Dermis microvascular lymphatic vessel endothelial cell (primary cell): Measurements from ENCODE around the gene PCDHGA8. TPM values are rescaled to one million over a fixed set of nuclear protein-coding genes. Genes with fewer than 3 reads are reported as not detected.
"Not testable (repeated sequence)": the region's sequence is repeated elsewhere in the genome, so short reads cannot be mapped to it uniquely, and the experiment has no call there.

ENCODE experiments used
- DNase-seq, 2 donors: peaks; one replicate each; pipeline versions ENCODE4 v3.0.0 to v3.0.0-alpha.2; 2010; ENCODE audit warnings: low read depth in 2 of 2
- total RNA-seq: library from RNA; depleted of rRNA; stranded (reverse); fragments of >200 nt; gene quantifications from 2 replicates; pipeline ENCODE4 v1.2.1, GENCODE V29; 2014

PCDHGA8 gene
- total RNA-seq, 1 donor from 2014 or later: 0.64 TPM

- peak in 1 of 2 donors; percentile 37 for DNase-seq
Observed at GRCh38 chr5:141402553-141403243, 10.3 kb downstream of the PCDHGA8 start, which contains the start of gene PCDHGA9. TSS of gene PCDHGA9 (plus strand) at chr5:141402778. CDS start at chr5:141402953, 175 bp downstream.

GRCh38 chr5:141403387-141403786, 11.0 kb downstream of the PCDHGA8 start:
- DNase-seq: no peak

- DNase-seq: peak; percentile 11 to 35
Observed at GRCh38 chr5:141407790-141408505, 15.5 kb downstream of the PCDHGA8 start, which contains the start of gene PCDHGB6. TSS of gene PCDHGB6 (plus strand) at chr5:141408021. CDS start at chr5:141408203, 182 bp downstream.

GRCh38 chr5:141409598-141410306, 17.3 kb downstream of the PCDHGA8 start:
- no peak for DNase-seq

GRCh38 chr5:141411575-141411974, 19.1 kb downstream of the PCDHGA8 start:
- no peak for DNase-seq

- DNase-seq: peak; percentile 57 to 72
Observed at GRCh38 chr5:141412854-141413539, 20.6 kb downstream of the PCDHGA8 start, which contains the start of gene PCDHGA10. TSS of gene PCDHGA10 (plus strand) at chr5:141412987. CDS start at chr5:141413176, 189 bp downstream.

GRCh38 chr5:141413540-141414069, 21.2 kb downstream of the PCDHGA8 start:
- no peak for DNase-seq

- not testable (repeated sequence) for DNase-seq
Observed at GRCh38 chr5:141414548-141415274, 22.3 kb downstream of the PCDHGA8 start.

GRCh38 chr5:141415275-141415618, 22.8 kb downstream of the PCDHGA8 start:
- DNase-seq: not testable (repeated sequence)

GRCh38 chr5:141417494-141418172, 25.2 kb downstream of the PCDHGA8 start, which contains the start of gene PCDHGB7:
TSS of gene PCDHGB7 (plus strand) at chr5:141417677. CDS start at chr5:141417860, 183 bp downstream.
- peak; percentile 65 to 82 for DNase-seq

GRCh38 chr5:141419074-141419880, 26.8 kb downstream of the PCDHGA8 start:
- DNase-seq: no peak

GRCh38 chr5:141420855-141421488, 28.5 kb downstream of the PCDHGA8 start, which contains the start of gene PCDHGA11:
TSS of gene PCDHGA11 (plus strand) at chr5:141421051. CDS start at chr5:141421228, 177 bp downstream.
- DNase-seq: peak; percentile 30 to 76

- no peak for DNase-seq
Observed at GRCh38 chr5:141421489-141421855, 29.0 kb downstream of the PCDHGA8 start.

GRCh38 chr5:141422742-141423291, 30.4 kb downstream of the PCDHGA8 start:
- DNase-seq: no peak

GRCh38 chr5:141427783-141428426, 35.5 kb downstream of the PCDHGA8 start:
- DNase-seq: no peak

- peak; percentile 65 to 89 for DNase-seq
Observed at GRCh38 chr5:141430332-141431113, 38.1 kb downstream of the PCDHGA8 start, which contains the start of gene PCDHGA12. TSS of gene PCDHGA12 (plus strand) at chr5:141430507. CDS start at chr5:141430760, 253 bp downstream.
